ENCODE measurements around the gene KRIT1.

DNA sequence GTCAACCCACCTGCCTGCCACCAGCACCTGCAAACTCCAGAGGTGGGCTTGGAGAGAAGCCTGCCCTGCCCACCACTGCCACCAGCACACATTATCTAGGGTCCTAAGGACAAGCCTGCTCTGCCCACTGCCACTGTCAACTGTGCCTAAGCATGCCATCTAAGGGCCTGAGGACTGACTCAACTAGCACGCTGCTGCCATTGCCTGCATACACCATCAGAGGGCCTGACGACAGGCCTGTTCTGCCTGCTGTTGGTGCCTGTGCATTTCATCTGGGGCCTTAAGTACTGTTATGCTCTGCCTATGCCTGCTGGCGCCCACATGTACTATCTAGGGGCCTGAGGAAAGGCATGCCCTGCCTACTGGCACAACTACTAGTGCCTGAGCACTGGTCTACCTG, 39.7 kb downstream of the KRIT1 start:
- TF ChIP-seq, protein P1, sequence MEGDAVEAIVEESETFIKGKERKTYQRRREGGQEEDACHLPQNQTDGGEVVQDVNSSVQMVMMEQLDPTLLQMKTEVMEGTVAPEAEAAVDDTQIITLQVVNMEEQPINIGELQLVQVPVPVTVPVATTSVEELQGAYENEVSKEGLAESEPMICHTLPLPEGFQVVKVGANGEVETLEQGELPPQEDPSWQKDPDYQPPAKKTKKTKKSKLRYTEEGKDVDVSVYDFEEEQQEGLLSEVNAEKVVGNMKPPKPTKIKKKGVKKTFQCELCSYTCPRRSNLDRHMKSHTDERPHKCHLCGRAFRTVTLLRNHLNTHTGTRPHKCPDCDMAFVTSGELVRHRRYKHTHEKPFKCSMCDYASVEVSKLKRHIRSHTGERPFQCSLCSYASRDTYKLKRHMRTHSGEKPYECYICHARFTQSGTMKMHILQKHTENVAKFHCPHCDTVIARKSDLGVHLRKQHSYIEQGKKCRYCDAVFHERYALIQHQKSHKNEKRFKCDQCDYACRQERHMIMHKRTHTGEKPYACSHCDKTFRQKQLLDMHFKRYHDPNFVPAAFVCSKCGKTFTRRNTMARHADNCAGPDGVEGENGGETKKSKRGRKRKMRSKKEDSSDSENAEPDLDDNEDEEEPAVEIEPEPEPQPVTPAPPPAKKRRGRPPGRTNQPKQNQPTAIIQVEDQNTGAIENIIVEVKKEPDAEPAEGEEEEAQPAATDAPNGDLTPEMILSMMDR (IDR thresholded peaks at IDR 0.05), result no peak
- no peak for TF ChIP-seq EP300 (IDR thresholded peaks at IDR 0.05)
- TF ChIP-seq POLR2A (IDR thresholded peaks at IDR 0.05; ENCODE audit: low read depth), result no peak
- TF ChIP-seq POLR2AphosphoS5 (IDR thresholded peaks at IDR 0.05), result no peak

Measured in esophagus muscularis mucosa (tissue), 4 donors.